ENCODE data around the gene ADGRG1. TPM values are rescaled to one million over a fixed set of nuclear protein-coding genes. Genes with fewer than 3 reads are reported as not detected.

Gene ADGRG1
- total RNA-seq, 2 experiments from 2014 or later = not detected

DNA sequence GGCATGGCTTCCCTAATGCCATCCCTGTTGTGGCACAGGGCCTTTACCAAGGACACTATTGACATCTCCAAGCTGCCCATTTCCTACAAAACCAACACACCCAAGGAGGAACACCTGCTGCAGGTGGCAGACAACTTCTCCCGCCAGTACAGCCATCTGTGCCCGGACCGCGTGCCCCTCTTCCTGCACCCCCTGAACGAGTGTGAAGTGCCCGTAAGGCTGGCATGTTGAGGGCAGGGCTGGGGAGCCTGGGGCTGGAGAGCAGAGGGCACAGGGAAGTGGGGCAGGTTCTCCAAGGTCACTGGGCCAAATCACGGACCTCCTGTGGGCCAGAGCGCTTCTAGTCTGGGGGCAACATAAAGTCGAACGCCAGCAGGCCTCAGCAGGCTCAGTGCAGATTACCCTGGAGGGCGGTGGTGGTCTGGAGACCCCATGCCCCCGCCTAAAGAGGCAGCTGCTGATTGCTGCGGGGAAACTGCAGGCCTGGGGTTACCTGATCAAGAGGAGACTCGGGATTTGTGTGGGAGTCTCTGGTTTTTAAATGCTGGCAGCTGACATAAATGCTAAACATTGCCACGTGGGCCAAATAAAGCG, 70.5 kb downstream of the ADGRG1 start:
- intact Hi-C loops (cut with micrococcal nuclease; ENCODE audit: unreplicated experiment) = no loop called here

DNA sequence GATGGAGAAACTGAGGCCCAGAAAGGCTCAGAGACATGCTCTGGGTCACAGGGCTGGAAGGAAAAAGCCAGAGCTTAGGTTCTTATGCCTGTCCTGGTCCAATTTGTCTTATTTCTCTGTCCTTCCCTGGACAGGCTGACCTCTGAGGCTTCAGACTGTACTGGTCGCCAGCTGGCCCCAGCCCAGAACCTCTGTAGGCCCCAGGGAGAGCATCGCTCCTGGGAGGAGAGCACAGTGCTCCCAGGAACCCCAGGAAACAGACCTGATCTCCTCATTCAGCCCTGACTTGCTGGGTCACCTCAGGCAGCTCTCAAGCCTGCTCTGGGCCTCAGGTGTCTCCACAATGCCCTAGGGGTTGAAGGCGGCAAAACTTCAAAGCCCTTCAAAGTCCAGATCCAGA, 71.1 kb downstream of the ADGRG1 start:
- TF ChIP-seq, protein P1, sequence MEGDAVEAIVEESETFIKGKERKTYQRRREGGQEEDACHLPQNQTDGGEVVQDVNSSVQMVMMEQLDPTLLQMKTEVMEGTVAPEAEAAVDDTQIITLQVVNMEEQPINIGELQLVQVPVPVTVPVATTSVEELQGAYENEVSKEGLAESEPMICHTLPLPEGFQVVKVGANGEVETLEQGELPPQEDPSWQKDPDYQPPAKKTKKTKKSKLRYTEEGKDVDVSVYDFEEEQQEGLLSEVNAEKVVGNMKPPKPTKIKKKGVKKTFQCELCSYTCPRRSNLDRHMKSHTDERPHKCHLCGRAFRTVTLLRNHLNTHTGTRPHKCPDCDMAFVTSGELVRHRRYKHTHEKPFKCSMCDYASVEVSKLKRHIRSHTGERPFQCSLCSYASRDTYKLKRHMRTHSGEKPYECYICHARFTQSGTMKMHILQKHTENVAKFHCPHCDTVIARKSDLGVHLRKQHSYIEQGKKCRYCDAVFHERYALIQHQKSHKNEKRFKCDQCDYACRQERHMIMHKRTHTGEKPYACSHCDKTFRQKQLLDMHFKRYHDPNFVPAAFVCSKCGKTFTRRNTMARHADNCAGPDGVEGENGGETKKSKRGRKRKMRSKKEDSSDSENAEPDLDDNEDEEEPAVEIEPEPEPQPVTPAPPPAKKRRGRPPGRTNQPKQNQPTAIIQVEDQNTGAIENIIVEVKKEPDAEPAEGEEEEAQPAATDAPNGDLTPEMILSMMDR (conservative IDR thresholded peaks at IDR 0.05; ENCODE audit: low read length) = no peak
- no peak for TF ChIP-seq EZH2phosphoT487 (IDR thresholded peaks at IDR 0.05; ENCODE audit: borderline replicate concordance, low read depth, low read length)
- Histone ChIP-seq H3K4me1 (ENCODE audit: insufficient read depth, low read length, poor library complexity, severe bottlenecking) (peaks cover 7% of the 10 kb centered on the region), H3K4me3 (ENCODE audit: low read depth, low read length, poor library complexity, severe bottlenecking) (no peak overlapping the region), H3K4me2 (ENCODE audit: low read length) (no peak overlapping the region), H3K9me2 (ENCODE audit: insufficient read depth, low read length) (no peaks in the 10 kb centered on the region), H4K20me1 (ENCODE audit: insufficient read depth, low read length) (no peaks in the 10 kb centered on the region), H2AFZ (ENCODE audit: low read length) (no peak overlapping the region), H3K36me3 (ENCODE audit: insufficient read depth, low read length) (no peaks in the 10 kb centered on the region), H3K27ac (ENCODE audit: low read depth, low read length, poor library complexity, severe bottlenecking) (no peak overlapping the region), H3K79me2 (ENCODE audit: insufficient read depth, low read depth, low read length) (no peaks in the 10 kb centered on the region), H3K9me3 (ENCODE audit: low read length) (no peaks in the 10 kb centered on the region)
- no peak for DNase-seq (ENCODE audit: low spot score)
- BruUV-seq (replicated peaks) = no TSS peak
- intact Hi-C loops (cut with micrococcal nuclease; ENCODE audit: unreplicated experiment) = no loop called here
- ChIA-PET POLR2A (interaction anchor here (0.8 kb wide), 1 partner anchor 10 kb away, joined by 3 read pairs; no protein-coding TSS in a partner anchor), CTCF (ENCODE audit: unreplicated experiment) (interaction anchor here (0.6 kb wide), 1 partner anchor 27 kb away, joined by 3 read pairs; no protein-coding TSS in a partner anchor)

More for the DNA sequence above, 70.5 kb downstream of the ADGRG1 start:
- no peaks in the 10 kb centered on the region for H4K20me1 ChIP-seq (ENCODE audit: insufficient read depth, low read length)
- no peaks in the 10 kb centered on the region for H3K36me3 ChIP-seq (ENCODE audit: insufficient read depth, low read length)
- no peaks in the 10 kb centered on the region for H3K79me2 ChIP-seq (ENCODE audit: insufficient read depth, low read depth, low read length)
- H3K4me3 ChIP-seq (ENCODE audit: low read depth, low read length, poor library complexity, severe bottlenecking) = no peak overlapping the region
- no peaks in the 10 kb centered on the region for H3K9me3 ChIP-seq (ENCODE audit: low read length)
- H2AFZ ChIP-seq (ENCODE audit: low read length) = no peak overlapping the region
- TF ChIP-seq, protein P1 (conservative IDR thresholded peaks at IDR 0.05; ENCODE audit: low read length) = no peak
- TF ChIP-seq EZH2phosphoT487 (IDR thresholded peaks at IDR 0.05; ENCODE audit: borderline replicate concordance, low read depth, low read length) = no peak
- CTCF ChIA-PET (ENCODE audit: unreplicated experiment) = no interaction called here
- DNase-seq (ENCODE audit: low spot score) = no peak
- no peaks in the 10 kb centered on the region for H3K9me2 ChIP-seq (ENCODE audit: insufficient read depth, low read length)
- POLR2A ChIA-PET = interaction anchor here (0.8 kb wide), 1 partner anchor 9 kb away, joined by 3 read pairs; no protein-coding TSS in a partner anchor
- H3K4me1 ChIP-seq (ENCODE audit: insufficient read depth, low read length, poor library complexity, severe bottlenecking) = peaks cover 7% of the 10 kb centered on the region
- no peak overlapping the region for H3K4me2 ChIP-seq (ENCODE audit: low read length)
- no TSS peak for BruUV-seq (replicated peaks)
- H3K27ac ChIP-seq (ENCODE audit: low read depth, low read length, poor library complexity, severe bottlenecking) = no peak overlapping the region

DNA sequence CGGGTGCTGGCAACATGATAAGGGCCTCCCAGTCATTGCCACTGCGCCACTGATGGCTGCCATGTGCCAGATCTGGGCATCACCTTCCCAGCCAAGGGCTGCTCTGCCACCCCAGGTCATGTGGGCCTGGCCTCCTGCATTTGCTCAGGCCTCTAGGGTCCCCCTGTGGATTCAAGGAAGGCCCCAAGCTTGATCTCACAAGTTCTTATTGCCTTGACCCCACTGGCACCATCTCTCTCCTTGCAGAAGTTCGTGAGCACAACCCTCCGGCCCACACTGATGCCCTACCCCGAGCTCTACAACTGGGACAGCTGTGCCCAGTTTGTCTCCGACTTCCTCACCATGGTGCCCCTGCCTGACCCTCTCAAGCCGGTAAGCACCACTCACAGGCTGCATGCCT, 71.5 kb downstream of the ADGRG1 start:
- H3K27ac ChIP-seq (ENCODE audit: low read depth, low read length, poor library complexity, severe bottlenecking) = no peak overlapping the region
- H4K20me1 ChIP-seq (ENCODE audit: insufficient read depth, low read length) = no peaks in the 10 kb centered on the region
- H3K4me1 ChIP-seq (ENCODE audit: insufficient read depth, low read length, poor library complexity, severe bottlenecking) = peaks cover 3% of the 10 kb centered on the region
- H3K4me3 ChIP-seq (ENCODE audit: low read depth, low read length, poor library complexity, severe bottlenecking) = no peak overlapping the region
- H3K79me2 ChIP-seq (ENCODE audit: insufficient read depth, low read depth, low read length) = no peaks in the 10 kb centered on the region
- no peak for TF ChIP-seq EZH2phosphoT487 (IDR thresholded peaks at IDR 0.05; ENCODE audit: borderline replicate concordance, low read depth, low read length)
- TF ChIP-seq, protein P1 (conservative IDR thresholded peaks at IDR 0.05; ENCODE audit: low read length) = no peak
- DNase-seq (ENCODE audit: low spot score) = no peak
- no TSS peak for BruUV-seq (replicated peaks)
- no peak overlapping the region for H2AFZ ChIP-seq (ENCODE audit: low read length)
- ChIA-PET CTCF (ENCODE audit: unreplicated experiment) (interaction anchor here (0.6 kb wide), 1 partner anchor 26 kb away, joined by 3 read pairs; no protein-coding TSS in a partner anchor), POLR2A (interaction anchor here (0.7 kb wide), 2 partner anchors 45 to 1539 kb away, joined by 3 to 4 read pairs; no protein-coding TSS in a partner anchor)
- H3K4me2 ChIP-seq (ENCODE audit: low read length) = no peak overlapping the region
- H3K9me2 ChIP-seq (ENCODE audit: insufficient read depth, low read length) = no peaks in the 10 kb centered on the region
- H3K36me3 ChIP-seq (ENCODE audit: insufficient read depth, low read length) = no peaks in the 10 kb centered on the region
- no peaks in the 10 kb centered on the region for H3K9me3 ChIP-seq (ENCODE audit: low read length)
- intact Hi-C loops (cut with micrococcal nuclease; ENCODE audit: unreplicated experiment) = no loop called here

Data from OCI-LY7 (cell line).